KMS-11 (cell line): ENCODE results near the gene SEMA3B.

ENCODE experiments used
- H2AFZ ChIP-seq: fragments of 200-600 bp; sonication (generic); 2 replicates; pipeline ENCODE4 v1.6.1; 2016; ENCODE audit warnings: antibody characterized with exemption, mixed run types, low read depth
- H3K27ac ChIP-seq: fragments of 200-600 bp; sonication (generic); 2 replicates; pipeline ENCODE4 v1.6.1; 2016; ENCODE audit warnings: mild to moderate bottlenecking, mixed run types
- H3K27me3 ChIP-seq: fragments of 200-600 bp; sonication (generic); 2 replicates; pipeline ENCODE4 v1.6.1; 2017; ENCODE audit warnings: mild to moderate bottlenecking, low read depth, mixed run types, moderate library complexity; ENCODE audit not compliant: insufficient read depth
- H3K36me3 ChIP-seq: fragments of 200-600 bp; sonication (generic); 2 replicates; pipeline ENCODE4 v1.6.1; 2017; ENCODE audit warnings: mild to moderate bottlenecking, mixed run types; ENCODE audit not compliant: insufficient read depth
- H3K4me1 ChIP-seq: fragments of 200-600 bp; sonication (generic); 2 replicates; pipeline ENCODE4 v1.6.1; 2016; ENCODE audit warnings: mild to moderate bottlenecking, low read depth, mixed run types; ENCODE audit not compliant: poor library complexity, severe bottlenecking
- H3K4me2 ChIP-seq: fragments of 200-600 bp; sonication (generic); 2 replicates; pipeline ENCODE4 v1.7.0; 2016; ENCODE audit warnings: mild to moderate bottlenecking, mixed run types
- H3K4me3 ChIP-seq: fragments of 200-600 bp; sonication (generic); IDR thresholded peaks from 2 replicates; pipeline ENCODE4 v1.6.1; 2017; ENCODE audit warnings: low read depth, low read length, mixed read lengths; ENCODE audit not compliant: insufficient read depth
- H3K79me2 ChIP-seq: fragments of 200-600 bp; sonication (generic); 2 replicates; pipeline ENCODE4 v1.6.1; 2016; ENCODE audit warnings: low read depth, mixed run types; ENCODE audit not compliant: insufficient read depth
- H3K9ac ChIP-seq: fragments of 200-600 bp; sonication (generic); 2 replicates; pipeline ENCODE4 v1.6.1; 2016; ENCODE audit warnings: mild to moderate bottlenecking, mixed run types
- H4K20me1 ChIP-seq: fragments of 200-600 bp; sonication (generic); 2 replicates; pipeline ENCODE4 v1.6.1; 2016; ENCODE audit warnings: mild to moderate bottlenecking, mixed run types; ENCODE audit not compliant: insufficient read depth
- TF ChIP-seq, protein P1 (sequence below): fragments of 200-600 bp; sonication (generic); conservative IDR thresholded peaks from 2 replicates; pipeline ENCODE4 v1.6.1; 2017; ENCODE audit warnings: low read depth, mild to moderate bottlenecking, antibody characterized with exemption, low read length, moderate library complexity, mixed read lengths

SEMA3B gene

DNA sequence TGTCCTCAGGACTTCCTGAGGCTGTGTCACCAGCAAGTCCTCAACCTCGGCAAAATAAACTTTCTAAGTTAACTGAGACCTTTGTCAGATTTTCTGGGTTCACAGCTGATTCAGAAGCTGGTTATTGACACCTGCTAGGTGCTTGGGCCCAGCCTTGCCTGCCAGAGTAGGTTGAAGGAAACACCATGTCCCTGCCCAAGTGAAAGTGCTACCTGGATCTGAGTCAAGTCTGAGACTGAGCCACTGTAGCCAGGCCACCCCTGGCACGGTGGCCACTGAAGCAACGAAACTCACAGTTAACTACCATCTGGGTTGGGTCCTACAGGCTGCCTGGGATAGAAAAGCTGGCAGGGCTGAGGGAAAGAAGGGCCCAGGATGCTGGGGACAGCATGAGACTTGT is 45.4 kb downstream of the SEMA3B start:
- H4K20me1 ChIP-seq: no peaks in the 10 kb centered on the region
- H3K27ac ChIP-seq: no peak overlapping the region
- H3K27me3 ChIP-seq: no peaks in the 10 kb centered on the region
- no peaks in the 10 kb centered on the region for H3K79me2 ChIP-seq
- TF ChIP-seq, protein P1, sequence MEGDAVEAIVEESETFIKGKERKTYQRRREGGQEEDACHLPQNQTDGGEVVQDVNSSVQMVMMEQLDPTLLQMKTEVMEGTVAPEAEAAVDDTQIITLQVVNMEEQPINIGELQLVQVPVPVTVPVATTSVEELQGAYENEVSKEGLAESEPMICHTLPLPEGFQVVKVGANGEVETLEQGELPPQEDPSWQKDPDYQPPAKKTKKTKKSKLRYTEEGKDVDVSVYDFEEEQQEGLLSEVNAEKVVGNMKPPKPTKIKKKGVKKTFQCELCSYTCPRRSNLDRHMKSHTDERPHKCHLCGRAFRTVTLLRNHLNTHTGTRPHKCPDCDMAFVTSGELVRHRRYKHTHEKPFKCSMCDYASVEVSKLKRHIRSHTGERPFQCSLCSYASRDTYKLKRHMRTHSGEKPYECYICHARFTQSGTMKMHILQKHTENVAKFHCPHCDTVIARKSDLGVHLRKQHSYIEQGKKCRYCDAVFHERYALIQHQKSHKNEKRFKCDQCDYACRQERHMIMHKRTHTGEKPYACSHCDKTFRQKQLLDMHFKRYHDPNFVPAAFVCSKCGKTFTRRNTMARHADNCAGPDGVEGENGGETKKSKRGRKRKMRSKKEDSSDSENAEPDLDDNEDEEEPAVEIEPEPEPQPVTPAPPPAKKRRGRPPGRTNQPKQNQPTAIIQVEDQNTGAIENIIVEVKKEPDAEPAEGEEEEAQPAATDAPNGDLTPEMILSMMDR: no peak
- H3K4me2 ChIP-seq: no peak overlapping the region
- H3K9ac ChIP-seq: no peak overlapping the region
- H3K4me1 ChIP-seq: no peaks in the 10 kb centered on the region
- H3K4me3 ChIP-seq: no peak overlapping the region
- H2AFZ ChIP-seq: no peak overlapping the region
- H3K36me3 ChIP-seq: no peaks in the 10 kb centered on the region

DNA sequence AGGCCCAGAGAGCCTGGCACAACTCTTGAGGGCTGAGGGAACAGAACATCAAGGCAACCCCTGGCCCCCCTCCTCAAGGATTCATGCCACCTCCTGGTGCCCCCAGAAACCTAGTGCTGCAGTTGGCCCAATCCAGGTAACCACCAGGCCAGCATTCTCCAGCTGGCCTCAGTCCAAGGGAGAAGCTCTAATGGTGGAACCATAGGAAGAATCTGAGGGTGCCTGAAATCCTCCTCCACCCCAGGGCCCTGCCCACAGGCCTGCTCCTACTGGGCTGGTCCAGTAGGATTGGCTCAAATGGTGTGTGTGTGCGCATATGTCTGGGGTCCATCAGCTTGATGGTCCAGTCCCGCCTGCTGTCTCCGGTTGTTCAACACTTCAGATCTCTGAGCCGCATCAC is 45.9 kb downstream of the SEMA3B start:
- no peak overlapping the region for H3K4me2 ChIP-seq
- no peaks in the 10 kb centered on the region for H4K20me1 ChIP-seq
- H2AFZ ChIP-seq: no peak overlapping the region
- no peaks in the 10 kb centered on the region for H3K27me3 ChIP-seq
- no peak overlapping the region for H3K4me3 ChIP-seq
- no peak overlapping the region for H3K27ac ChIP-seq
- H3K9ac ChIP-seq: no peak overlapping the region
- no peaks in the 10 kb centered on the region for H3K4me1 ChIP-seq
- H3K79me2 ChIP-seq: no peaks in the 10 kb centered on the region
- H3K36me3 ChIP-seq: no peaks in the 10 kb centered on the region
- TF ChIP-seq, protein P1: no peak

DNA sequence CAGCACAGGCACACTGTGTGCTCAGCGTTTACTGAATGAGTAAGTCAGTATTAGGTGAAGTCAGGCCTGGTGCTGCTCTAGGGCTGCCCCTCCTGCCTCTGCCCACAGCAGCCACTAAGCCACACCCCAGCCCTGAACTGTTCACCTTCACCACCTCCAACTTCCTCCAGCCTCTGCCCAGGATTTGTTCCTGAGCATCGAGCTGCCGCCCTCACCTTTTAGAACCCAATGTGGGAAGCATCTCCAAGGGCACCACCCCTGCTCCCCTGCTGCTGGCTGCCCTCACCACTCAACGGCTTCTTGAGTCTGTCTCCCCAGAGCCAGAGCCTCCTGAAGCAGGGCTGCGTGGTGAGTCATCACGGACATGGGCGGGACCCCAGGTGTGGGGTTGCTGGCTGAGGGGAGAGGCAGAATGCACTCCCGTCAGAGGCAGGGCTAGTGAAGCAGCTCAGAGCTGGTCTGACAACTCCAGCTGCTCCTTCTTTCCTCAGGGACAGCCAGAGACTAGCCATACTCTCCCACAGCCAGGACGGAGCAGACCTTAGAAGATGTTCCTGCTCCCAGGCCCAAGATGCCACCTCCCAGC is 47.8 kb downstream of the SEMA3B start:
- TF ChIP-seq, protein P1: no peak
- no peaks in the 10 kb centered on the region for H3K79me2 ChIP-seq
- H3K9ac ChIP-seq: no peak overlapping the region
- no peak overlapping the region for H2AFZ ChIP-seq
- H3K27ac ChIP-seq: no peak overlapping the region
- H3K4me3 ChIP-seq: no peak overlapping the region
- no peaks in the 10 kb centered on the region for H3K27me3 ChIP-seq
- no peak overlapping the region for H3K4me2 ChIP-seq
- H3K4me1 ChIP-seq: no peaks in the 10 kb centered on the region
- H3K36me3 ChIP-seq: no peaks in the 10 kb centered on the region
- no peaks in the 10 kb centered on the region for H4K20me1 ChIP-seq

DNA sequence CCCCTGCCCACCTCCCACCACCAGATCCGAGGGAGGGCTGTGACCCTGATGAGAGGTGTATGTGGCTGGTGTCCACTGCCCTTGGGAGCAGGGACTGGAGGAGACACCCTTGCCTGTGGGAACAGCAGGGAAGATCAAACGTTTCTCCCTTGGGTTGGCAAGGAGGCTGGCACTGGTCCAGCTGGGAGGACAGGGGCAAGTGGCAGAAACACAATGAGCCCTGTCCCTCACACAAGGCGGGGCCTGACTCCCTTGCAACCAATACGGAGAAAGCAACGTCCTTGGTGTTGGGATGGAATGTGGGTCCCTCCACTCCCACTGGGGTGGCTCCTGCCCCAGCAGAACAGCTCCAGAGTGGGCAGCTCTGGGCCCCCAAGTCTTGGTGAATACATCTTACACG is 48.4 kb downstream of the SEMA3B start:
- H3K4me2 ChIP-seq: no peak overlapping the region
- H3K79me2 ChIP-seq: no peaks in the 10 kb centered on the region
- no peaks in the 10 kb centered on the region for H3K27me3 ChIP-seq
- no peak overlapping the region for H3K4me3 ChIP-seq
- H3K27ac ChIP-seq: no peak overlapping the region
- TF ChIP-seq, protein P1: no peak
- H4K20me1 ChIP-seq: no peaks in the 10 kb centered on the region
- no peaks in the 10 kb centered on the region for H3K36me3 ChIP-seq
- H2AFZ ChIP-seq: no peak overlapping the region
- peaks cover 4% of the 10 kb centered on the region for H3K4me1 ChIP-seq
- H3K9ac ChIP-seq: no peak overlapping the region

DNA sequence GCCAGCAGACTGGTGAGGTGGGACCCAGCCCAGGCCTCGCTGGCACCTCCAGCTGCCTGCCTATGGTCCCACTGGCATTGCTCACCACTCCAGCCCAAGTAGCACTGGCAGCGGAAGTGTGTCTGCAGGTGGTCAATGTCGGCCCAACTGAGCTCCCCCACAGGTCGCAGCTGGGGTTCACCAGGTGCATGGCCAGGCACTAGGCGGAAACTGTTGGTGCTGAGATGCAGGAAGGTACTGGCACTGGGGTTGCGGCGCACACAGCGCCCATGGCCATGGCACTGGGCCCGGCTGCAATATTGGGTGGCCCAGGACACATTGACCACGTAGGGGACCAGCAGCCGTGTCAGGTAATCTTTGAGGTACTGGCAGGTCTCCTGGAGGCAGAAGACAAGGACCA is 49.2 kb downstream of the SEMA3B start:
- Histone ChIP-seq H3K36me3 (no peaks in the 10 kb centered on the region), H2AFZ (no peak overlapping the region), H3K4me2 (no peak overlapping the region), H3K9ac (no peak overlapping the region), H3K4me3 (no peak overlapping the region), H3K4me1 (peaks cover 4% of the 10 kb centered on the region), H3K79me2 (no peaks in the 10 kb centered on the region), H3K27ac (no peak overlapping the region), H3K27me3 (no peaks in the 10 kb centered on the region), H4K20me1 (no peaks in the 10 kb centered on the region)
- TF ChIP-seq, protein P1: no peak
